Cardiac ventricle fibroblast (primary cell): ENCODE results near the gene RIOK3. TPM values are rescaled to one million over a fixed set of nuclear protein-coding genes. Genes with fewer than 3 reads are reported as not detected.

Experiments used
- total RNA-seq: library from RNA; depleted of rRNA; stranded (reverse); fragments of >200 nt; gene quantifications from 2 replicates; pipeline ENCODE4 v1.2.3, GENCODE V29; 2015

RIOK3 gene
- 31.6 and 49.4 TPM in 2 replicates for total RNA-seq

GRCh38 chr18:23452728-23453679 is at the start of gene RIOK3:
RIOK3 (plus strand) TSS chr18:23453287; CDS start chr18:23453440, 153 bp downstream.

GRCh38 chr18:23503038-23503962 is 50.2 kb downstream of the RIOK3 start, which contains the start of gene RMC1:
RMC1 (plus strand) TSS chr18:23503511; CDS start chr18:23503619, 108 bp downstream.

Other genes with a start within 250 kb of the RIOK3 start
- gene RMC1, start 50.2 kb downstream of the RIOK3 start, total RNA-seq, result 7.2 and 13.1 TPM in 2 replicates
- 15.9 and 21.6 TPM in 2 replicates for gene NPC1, start 133.2 kb downstream of the RIOK3 start, total RNA-seq
- 0.50 and 1.4 TPM in 2 replicates for gene ANKRD29, start 209.6 kb downstream of the RIOK3 start, total RNA-seq
- 1.4 and 2.1 TPM in 2 replicates for gene LAMA3, start 236.2 kb downstream of the RIOK3 start, total RNA-seq